C4-2B (cell line): Measurements from ENCODE around the gene ZNF318.

Experiments
- H3K27ac ChIP-seq: fragments of 450-650 bp; 2 replicates; pipeline ENCODE4 v1.5.1; 2017
- CTCF ChIP-seq: fragments of 450-650 bp; conservative IDR thresholded peaks from 2 replicates; pipeline ENCODE4 v1.5.1; 2017; ENCODE audit warnings: mild to moderate bottlenecking
- ZFX ChIP-seq: fragments of 450-650 bp; IDR thresholded peaks from 2 replicates; pipeline ENCODE4 v1.6.1; 2017

ZNF318 gene

GRCh38 chr6:43339168-43339567 is 30.3 kb downstream of the ZNF318 start:
- H3K27ac ChIP-seq, result no peak overlapping the region
- TF ChIP-seq CTCF (no peak), ZFX (no peak)

GRCh38 chr6:43338243-43338642 is 31.2 kb downstream of the ZNF318 start:
- H3K27ac ChIP-seq, result no peak overlapping the region
- TF ChIP-seq CTCF (no peak), ZFX (no peak)

DNA sequence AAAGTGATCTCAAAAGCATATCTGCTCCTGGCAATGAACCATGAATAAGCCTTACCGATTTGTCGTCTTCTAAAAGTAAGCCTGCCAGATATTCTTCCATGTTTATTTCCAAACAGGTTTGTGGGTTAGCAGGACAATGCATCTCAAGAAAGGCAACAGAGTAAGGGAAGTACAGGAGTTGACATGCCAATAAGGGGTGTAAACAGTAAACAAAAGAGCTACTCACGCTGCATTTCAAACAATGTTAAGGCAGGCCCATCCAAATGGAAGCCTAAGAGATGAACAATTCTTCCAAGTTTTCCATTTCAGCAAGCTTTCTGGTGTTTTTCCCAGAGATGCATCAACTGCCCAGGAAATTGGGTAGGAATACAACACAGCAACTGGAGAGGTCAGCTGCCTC is 33.1 kb downstream of the ZNF318 start:
- H3K27ac ChIP-seq, result peak overlapping the region; percentile 37; the same call in 1 of the 2 replicates
- TF ChIP-seq CTCF, result no peak
- TF ChIP-seq ZFX, result no peak

DNA sequence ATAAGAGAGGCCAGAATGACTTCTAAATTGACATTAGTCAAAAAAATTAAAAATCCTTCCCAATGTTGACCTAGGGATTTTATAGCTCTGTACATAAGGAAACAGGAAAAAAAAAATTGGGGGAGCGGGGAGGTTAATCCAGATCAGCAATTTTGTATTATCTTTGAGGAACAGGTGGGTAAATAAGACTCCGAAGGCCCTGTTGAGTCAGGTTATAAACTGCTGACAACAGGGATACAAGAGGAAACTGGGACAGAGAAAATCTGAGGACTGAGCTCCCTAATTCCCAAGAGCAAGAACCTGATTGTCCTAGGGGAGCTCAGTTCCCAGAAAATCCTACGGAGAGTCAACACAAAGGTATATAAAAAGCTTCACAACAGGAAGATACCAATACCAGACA is 34.0 kb downstream of the ZNF318 start:
- peak overlapping the region; percentile 68; the same call in 1 of the 2 replicates for H3K27ac ChIP-seq
- TF ChIP-seq ZFX, result no peak
- TF ChIP-seq CTCF, result no peak

- no peak overlapping the region for H3K27ac ChIP-seq
- no peak for TF ChIP-seq ZFX
- peak; percentile 79 for TF ChIP-seq CTCF
Measured at GRCh38 chr6:43334466-43335095, 34.9 kb downstream of the ZNF318 start.

DNA sequence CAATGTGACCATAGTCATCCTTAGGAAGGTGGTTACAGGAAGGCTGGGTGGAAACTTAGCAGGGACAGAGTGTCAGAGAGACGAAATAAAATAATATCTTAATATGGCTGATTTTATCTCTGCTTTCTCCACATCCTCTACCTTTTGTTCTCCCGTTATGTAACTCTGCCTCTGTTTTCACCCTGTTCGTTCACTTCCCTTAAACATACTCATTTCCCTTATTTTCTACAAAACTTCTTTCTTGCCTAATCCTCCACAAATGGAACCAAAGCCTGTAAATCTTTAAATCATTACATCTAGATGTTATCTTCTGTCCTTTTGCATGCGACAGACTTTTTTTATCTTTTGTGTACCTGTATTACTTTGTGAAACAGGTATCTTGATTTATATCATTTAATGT is 37.6 kb downstream of the ZNF318 start:
- no peak overlapping the region; the same call in 1 of the 2 replicates for H3K27ac ChIP-seq
- no peak for TF ChIP-seq CTCF
- TF ChIP-seq ZFX, result no peak

- H3K27ac ChIP-seq, result no peak overlapping the region; the same call in 1 of the 2 replicates
- TF ChIP-seq ZFX, result no peak
- TF ChIP-seq CTCF, result no peak
Measured at GRCh38 chr6:43331470-43331869, 38.0 kb downstream of the ZNF318 start.
